Measurements from ENCODE around the gene SMCR8.

- TF ChIP-seq, protein P1, sequence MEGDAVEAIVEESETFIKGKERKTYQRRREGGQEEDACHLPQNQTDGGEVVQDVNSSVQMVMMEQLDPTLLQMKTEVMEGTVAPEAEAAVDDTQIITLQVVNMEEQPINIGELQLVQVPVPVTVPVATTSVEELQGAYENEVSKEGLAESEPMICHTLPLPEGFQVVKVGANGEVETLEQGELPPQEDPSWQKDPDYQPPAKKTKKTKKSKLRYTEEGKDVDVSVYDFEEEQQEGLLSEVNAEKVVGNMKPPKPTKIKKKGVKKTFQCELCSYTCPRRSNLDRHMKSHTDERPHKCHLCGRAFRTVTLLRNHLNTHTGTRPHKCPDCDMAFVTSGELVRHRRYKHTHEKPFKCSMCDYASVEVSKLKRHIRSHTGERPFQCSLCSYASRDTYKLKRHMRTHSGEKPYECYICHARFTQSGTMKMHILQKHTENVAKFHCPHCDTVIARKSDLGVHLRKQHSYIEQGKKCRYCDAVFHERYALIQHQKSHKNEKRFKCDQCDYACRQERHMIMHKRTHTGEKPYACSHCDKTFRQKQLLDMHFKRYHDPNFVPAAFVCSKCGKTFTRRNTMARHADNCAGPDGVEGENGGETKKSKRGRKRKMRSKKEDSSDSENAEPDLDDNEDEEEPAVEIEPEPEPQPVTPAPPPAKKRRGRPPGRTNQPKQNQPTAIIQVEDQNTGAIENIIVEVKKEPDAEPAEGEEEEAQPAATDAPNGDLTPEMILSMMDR (IDR thresholded peaks at IDR 0.05; ENCODE audit: extremely low read depth in 1 of 2, insufficient read depth in 1 of 2, low read depth in 1 of 2, low read length in 2 of 2) = no peak
- no peak for TF ChIP-seq FOS (IDR thresholded peaks at IDR 0.05; ENCODE audit: borderline replicate concordance, insufficient read depth, low read length)
- no peak for TF ChIP-seq EZH2 (IDR thresholded peaks at IDR 0.05; ENCODE audit: borderline replicate concordance, low read depth, low read length, severe bottlenecking)
- TF ChIP-seq JUN (IDR thresholded peaks at IDR 0.05; ENCODE audit: borderline replicate concordance, insufficient read depth, insufficient read length, low read depth) = no peak
- TF ChIP-seq, protein P2, sequence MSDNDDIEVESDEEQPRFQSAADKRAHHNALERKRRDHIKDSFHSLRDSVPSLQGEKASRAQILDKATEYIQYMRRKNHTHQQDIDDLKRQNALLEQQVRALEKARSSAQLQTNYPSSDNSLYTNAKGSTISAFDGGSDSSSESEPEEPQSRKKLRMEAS (IDR thresholded peaks at IDR 0.05; ENCODE audit: insufficient read depth, insufficient read length) = no peak
- no peak for TF ChIP-seq POLR2AphosphoS5 (IDR thresholded peaks at IDR 0.05; ENCODE audit: insufficient read depth, low read depth, low read length)
- no peak for TF ChIP-seq POLR2A (IDR thresholded peaks at IDR 0.05; ENCODE audit: low read depth, low read length)
- no peak for TF ChIP-seq GATA2 (IDR thresholded peaks at IDR 0.05; ENCODE audit: insufficient read depth, insufficient read length, low read depth, low read length)
- no peak for TF ChIP-seq MYC (IDR thresholded peaks at IDR 0.05; ENCODE audit: low read depth, low read length)
Observed at GRCh38 chr17:18364166-18364565, 49.1 kb downstream of the SMCR8 start.
